Suprapubic skin (tissue), 4 donors: ENCODE measurements around the gene IFTAP. TPM values are rescaled to one million over a fixed set of nuclear protein-coding genes. Genes with fewer than 3 reads are reported as not detected.

Source experiments
- DNase-seq, 2 donors: peaks; one replicate each; pipeline ENCODE4 v3.0.0-alpha.2; 2019; ENCODE audit warnings: low spot score in 2 of 2
- H3K27ac ChIP-seq: fragments of 200-600 bp; sonication (generic); one replicate; pipeline ENCODE4 v1.5.1; 2019
- H3K27me3 ChIP-seq: fragments of 200-600 bp; sonication (generic); one replicate; pipeline ENCODE4 v1.5.1; 2019
- H3K36me3 ChIP-seq: fragments of 200-600 bp; sonication (generic); one replicate; pipeline ENCODE4 v1.5.1; 2019
- H3K4me1 ChIP-seq: fragments of 200-600 bp; sonication (generic); one replicate; pipeline ENCODE4 v1.5.1; 2019
- H3K4me3 ChIP-seq: fragments of 200-600 bp; sonication (generic); one replicate; pipeline ENCODE4 v1.5.1; 2019; ENCODE audit warnings: mild to moderate bottlenecking
- H3K9me3 ChIP-seq: fragments of 200-600 bp; sonication (generic); one replicate; pipeline ENCODE4 v1.5.1; 2019
- EP300 ChIP-seq: sonication (generic); formaldehyde crosslinking; IDR thresholded peaks from one replicate; pipeline ENCODE4 v1.6.1; 2017; ENCODE audit warnings: antibody characterized with exemption
- POLR2A ChIP-seq, 2 donors: fragments of 450-650 bp; IDR thresholded peaks; one replicate each; pipeline ENCODE4 v1.6.1; 2017; ENCODE audit warnings: antibody characterized with exemption in 2 of 2, mild to moderate bottlenecking in 2 of 2, moderate library complexity in 2 of 2
- POLR2AphosphoS5 ChIP-seq, 3 donors: sonication (generic); formaldehyde crosslinking; IDR thresholded peaks; one replicate each; pipeline ENCODE4 v1.6.1; 2017; ENCODE audit warnings: antibody characterized with exemption in 3 of 3
- WGBS: methylation state at CpG from one replicate; pipeline ENCODE4 v1.1.5; 2018; 5-methylcytosine and 5-hydroxymethylcytosine counted together
- total RNA-seq, 4 donors: library from RNA; depleted of rRNA; stranded (reverse); fragments of >200 nt; gene quantifications; one replicate each; pipeline ENCODE4 v1.1.0, GENCODE V29; 2016
- TF ChIP-seq, protein P1 (sequence below), 2 donors: fragments of 200-600 bp in 1 of 2; fragments of 450-650 bp in 1 of 2; sonication (generic) in 1 of 2; IDR thresholded peaks; one replicate each; pipeline ENCODE4 v1.5.1; 2016 to 2019; ENCODE audit warnings: antibody characterized with exemption in 2 of 2, mild to moderate bottlenecking in 1 of 2, moderate library complexity in 1 of 2

IFTAP gene
- total RNA-seq, 4 donors from 2014 or later: 6.6 to 17.8 (median 8.8) TPM

DNA sequence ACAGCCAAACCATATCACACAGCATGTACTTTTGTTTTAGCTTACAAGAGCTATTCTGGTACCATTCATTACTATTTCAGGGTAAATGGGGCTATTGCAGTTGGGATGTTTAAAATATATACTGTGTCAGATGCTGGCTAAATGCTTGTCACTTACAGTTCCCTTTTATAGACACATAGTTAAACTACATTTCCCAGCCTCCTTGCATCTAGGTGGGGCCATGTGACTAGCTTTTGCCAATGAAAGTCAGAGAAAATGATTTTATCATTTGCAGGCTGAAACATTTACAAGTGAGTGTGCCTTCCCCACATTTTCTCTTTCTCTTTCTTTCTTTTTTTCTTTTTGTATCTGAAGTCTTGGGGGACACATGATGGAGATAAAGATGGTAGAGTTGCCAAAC lies 7.8 kb upstream of the IFTAP start:
- no peaks in the 10 kb centered on the region for H3K9me3 ChIP-seq
- H3K27me3 ChIP-seq: peaks cover 23% of the 10 kb centered on the region
- no peak overlapping the region for H3K27ac ChIP-seq
- DNase-seq: no peak
- H3K4me1 ChIP-seq: no peaks in the 10 kb centered on the region
- no peak overlapping the region for H3K4me3 ChIP-seq
- H3K36me3 ChIP-seq: no peaks in the 10 kb centered on the region
- TF ChIP-seq POLR2AphosphoS5 (IDR thresholded peaks at IDR 0.05) (no peak), EP300 (no peak), POLR2A (IDR thresholded peaks at IDR 0.05) (no peak)
- TF ChIP-seq, protein P1, sequence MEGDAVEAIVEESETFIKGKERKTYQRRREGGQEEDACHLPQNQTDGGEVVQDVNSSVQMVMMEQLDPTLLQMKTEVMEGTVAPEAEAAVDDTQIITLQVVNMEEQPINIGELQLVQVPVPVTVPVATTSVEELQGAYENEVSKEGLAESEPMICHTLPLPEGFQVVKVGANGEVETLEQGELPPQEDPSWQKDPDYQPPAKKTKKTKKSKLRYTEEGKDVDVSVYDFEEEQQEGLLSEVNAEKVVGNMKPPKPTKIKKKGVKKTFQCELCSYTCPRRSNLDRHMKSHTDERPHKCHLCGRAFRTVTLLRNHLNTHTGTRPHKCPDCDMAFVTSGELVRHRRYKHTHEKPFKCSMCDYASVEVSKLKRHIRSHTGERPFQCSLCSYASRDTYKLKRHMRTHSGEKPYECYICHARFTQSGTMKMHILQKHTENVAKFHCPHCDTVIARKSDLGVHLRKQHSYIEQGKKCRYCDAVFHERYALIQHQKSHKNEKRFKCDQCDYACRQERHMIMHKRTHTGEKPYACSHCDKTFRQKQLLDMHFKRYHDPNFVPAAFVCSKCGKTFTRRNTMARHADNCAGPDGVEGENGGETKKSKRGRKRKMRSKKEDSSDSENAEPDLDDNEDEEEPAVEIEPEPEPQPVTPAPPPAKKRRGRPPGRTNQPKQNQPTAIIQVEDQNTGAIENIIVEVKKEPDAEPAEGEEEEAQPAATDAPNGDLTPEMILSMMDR (IDR thresholded peaks at IDR 0.05): no peak

DNA sequence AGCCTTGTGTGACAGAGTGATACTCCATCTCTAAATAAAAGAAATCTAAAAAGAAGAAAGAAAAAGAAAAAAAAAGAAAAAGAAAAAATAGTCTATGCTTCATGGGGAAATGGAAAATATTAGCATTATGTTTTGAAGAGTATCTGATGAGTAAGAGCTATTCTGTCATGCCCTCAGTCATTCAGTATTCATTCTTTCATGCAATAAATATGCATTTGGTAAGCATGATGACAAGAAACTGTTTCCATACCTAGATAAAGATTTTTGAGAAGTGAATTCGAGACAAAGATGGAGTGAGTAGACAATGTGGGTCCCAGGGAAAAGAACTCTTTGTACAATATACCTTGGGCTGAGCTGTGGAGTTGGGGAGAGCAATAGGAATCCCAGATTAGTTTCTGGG lies 6.2 kb upstream of the IFTAP start:
- Histone ChIP-seq H3K27ac (no peak overlapping the region), H3K4me3 (no peak overlapping the region), H3K36me3 (no peaks in the 10 kb centered on the region), H3K4me1 (no peaks in the 10 kb centered on the region), H3K27me3 (peaks cover 26% of the 10 kb centered on the region), H3K9me3 (no peaks in the 10 kb centered on the region)
- WGBS: 35% methylated on average over 1 of the region's 1 CpG
- DNase-seq: no peak
- TF ChIP-seq POLR2A (IDR thresholded peaks at IDR 0.05): no peak
- TF ChIP-seq, protein P1 (IDR thresholded peaks at IDR 0.05): no peak
- no peak for TF ChIP-seq EP300
- TF ChIP-seq POLR2AphosphoS5 (IDR thresholded peaks at IDR 0.05): no peak

DNA sequence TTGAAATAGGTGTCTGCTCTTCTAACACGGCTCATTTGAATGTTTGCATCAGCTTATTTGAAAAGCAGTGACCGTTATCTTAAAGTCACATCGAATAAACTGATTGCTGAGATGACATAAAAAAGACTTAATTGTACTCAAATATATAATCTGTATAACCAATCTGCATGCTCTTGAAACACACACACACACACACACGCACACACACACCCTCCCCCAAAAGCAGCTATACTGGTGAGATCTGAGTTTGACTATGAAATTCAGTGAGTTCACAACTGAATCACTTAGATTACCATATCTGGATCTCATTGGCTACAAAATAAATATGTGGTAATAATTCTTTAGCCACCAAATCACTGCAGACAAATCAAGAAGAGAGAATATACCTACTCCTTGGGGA lies 3.8 kb upstream of the IFTAP start:
- 41% methylated on average over 4 of the region's 4 CpGs for WGBS
- no peak for TF ChIP-seq POLR2A (IDR thresholded peaks at IDR 0.05)
- TF ChIP-seq, protein P1 (IDR thresholded peaks at IDR 0.05): no peak
- no peak for TF ChIP-seq POLR2AphosphoS5 (IDR thresholded peaks at IDR 0.05)
- no peak for TF ChIP-seq EP300
- H3K27me3 ChIP-seq: peaks cover 26% of the 10 kb centered on the region
- H3K27ac ChIP-seq: no peak overlapping the region
- H3K4me1 ChIP-seq: peaks cover 9% of the 10 kb centered on the region
- H3K9me3 ChIP-seq: no peaks in the 10 kb centered on the region
- H3K36me3 ChIP-seq: no peaks in the 10 kb centered on the region
- no peak for DNase-seq
- no peak overlapping the region for H3K4me3 ChIP-seq

DNA sequence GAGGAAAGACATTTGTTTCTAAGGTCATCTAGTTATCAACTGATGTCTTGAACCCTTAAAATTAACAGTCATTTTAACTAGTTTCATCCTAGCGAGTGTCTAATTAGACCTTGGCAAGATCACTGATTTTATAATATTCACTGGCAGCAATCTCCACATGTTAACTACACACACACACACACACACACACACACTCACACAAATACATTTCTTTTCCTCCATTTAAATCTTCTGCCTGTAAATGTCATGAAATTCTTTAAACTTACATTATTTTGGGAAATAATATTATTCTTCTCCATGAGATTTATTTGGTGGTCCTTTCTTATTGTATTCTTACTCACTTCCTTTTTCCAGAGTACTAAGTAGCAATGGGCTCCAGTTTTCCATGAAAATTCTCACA lies 2.9 kb upstream of the IFTAP start:
- TF ChIP-seq POLR2A (IDR thresholded peaks at IDR 0.05) (no peak), EP300 (no peak)

DNA sequence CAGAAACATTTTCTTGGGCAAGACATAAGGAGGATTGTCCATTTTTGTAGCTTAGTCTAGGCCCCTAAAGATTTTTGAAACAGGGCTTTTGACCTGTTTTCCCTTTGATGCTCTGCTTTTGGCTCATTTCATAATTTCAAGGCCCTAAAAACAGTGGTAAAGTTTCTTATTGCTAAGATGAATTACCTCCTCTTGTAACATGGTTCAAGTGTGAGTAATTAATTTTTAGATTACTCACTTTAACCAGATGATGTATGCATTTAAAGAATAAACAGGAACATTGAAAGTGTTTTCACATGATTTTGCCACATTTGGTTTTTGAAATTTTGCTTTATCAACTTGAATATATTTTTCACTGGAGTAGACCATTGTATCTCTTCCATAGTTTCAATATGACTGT lies 2.6 kb downstream of the IFTAP start:
- H3K36me3 ChIP-seq: no peaks in the 10 kb centered on the region
- no peak overlapping the region for H3K4me3 ChIP-seq
- H3K9me3 ChIP-seq: no peaks in the 10 kb centered on the region
- TF ChIP-seq EP300: no peak
- TF ChIP-seq, protein P1 (IDR thresholded peaks at IDR 0.05): no peak
- no peak for TF ChIP-seq POLR2A (IDR thresholded peaks at IDR 0.05)
- TF ChIP-seq POLR2AphosphoS5 (IDR thresholded peaks at IDR 0.05): no peak
- no peak for DNase-seq
- no peak overlapping the region for H3K27ac ChIP-seq
- peaks cover 3% of the 10 kb centered on the region for H3K27me3 ChIP-seq
- peaks cover 9% of the 10 kb centered on the region for H3K4me1 ChIP-seq

More for the DNA sequence above, 2.9 kb upstream of the IFTAP start:
- no peak overlapping the region for H3K27ac ChIP-seq
- DNase-seq: no peak
- 30% methylated on average over 1 of the region's 1 CpG for WGBS
- no peak overlapping the region for H3K4me3 ChIP-seq
- H3K9me3 ChIP-seq: no peaks in the 10 kb centered on the region
- peaks cover 26% of the 10 kb centered on the region for H3K27me3 ChIP-seq
- H3K4me1 ChIP-seq: peaks cover 9% of the 10 kb centered on the region
- no peaks in the 10 kb centered on the region for H3K36me3 ChIP-seq

DNA sequence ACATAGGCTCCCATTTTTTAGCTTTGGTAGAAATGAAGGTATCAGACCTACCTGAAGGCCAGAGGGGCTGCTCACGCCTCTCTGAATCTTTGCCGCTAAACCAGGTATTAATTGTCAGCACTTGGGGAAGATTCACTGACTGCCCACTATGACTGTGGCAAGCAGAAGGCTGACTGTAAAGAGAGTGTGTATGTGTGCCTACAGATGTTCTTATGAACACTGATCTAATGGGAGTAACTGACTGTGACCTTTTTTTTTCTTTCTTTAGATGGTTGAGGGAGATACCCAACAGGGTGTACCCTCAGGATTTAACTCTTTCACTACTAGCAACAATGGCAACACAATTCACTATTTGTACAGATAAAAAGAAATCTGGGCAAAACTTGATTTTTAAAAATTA lies 3.7 kb downstream of the IFTAP start, which contains the start of gene RAG2:
Gene RAG2, minus strand, starts transcription at position 186 of the 400 bp plus-strand sequence. CDS start 4,068 bp downstream, outside the sequence.
- 97% methylated on average over 2 of the region's 2 CpGs for WGBS
- Histone ChIP-seq H3K4me1 (peaks cover 9% of the 10 kb centered on the region), H3K36me3 (no peaks in the 10 kb centered on the region), H3K27ac (no peak within 1 kb of the TSS), H3K9me3 (no peaks in the 10 kb centered on the region), H3K27me3 (no peaks in the 10 kb centered on the region), H3K4me3 (no peak within 1 kb of the TSS)
- TF ChIP-seq POLR2A (IDR thresholded peaks at IDR 0.05) (no peak), POLR2AphosphoS5 (IDR thresholded peaks at IDR 0.05) (no peak), EP300 (no peak)
- TF ChIP-seq, protein P1 (IDR thresholded peaks at IDR 0.05): no peak
- DNase-seq: no peak
